GM19324 (cell line): ENCODE results near the gene SLC35B4.
A peak's percentile ranks its signal among the peaks of the same experiment; 100 is the strongest.
"Not testable (repeated sequence)": the region's sequence is repeated elsewhere in the genome, so short reads cannot be mapped to it uniquely, and the experiment has no call there.

Source experiments
- ATAC-seq: cut with Tn5 transposase; IDR thresholded peaks from one replicate; pipeline ENCODE4 v1.9.1; 2021; ENCODE audit warnings: mild to moderate bottlenecking, moderate library complexity; ENCODE audit not compliant: unreplicated experiment, low FRiP score

Gene SLC35B4

GRCh38 chr7:134295982-134296381 is 20.7 kb downstream of the SLC35B4 start:
- ATAC-seq, result not testable (repeated sequence)

DNA sequence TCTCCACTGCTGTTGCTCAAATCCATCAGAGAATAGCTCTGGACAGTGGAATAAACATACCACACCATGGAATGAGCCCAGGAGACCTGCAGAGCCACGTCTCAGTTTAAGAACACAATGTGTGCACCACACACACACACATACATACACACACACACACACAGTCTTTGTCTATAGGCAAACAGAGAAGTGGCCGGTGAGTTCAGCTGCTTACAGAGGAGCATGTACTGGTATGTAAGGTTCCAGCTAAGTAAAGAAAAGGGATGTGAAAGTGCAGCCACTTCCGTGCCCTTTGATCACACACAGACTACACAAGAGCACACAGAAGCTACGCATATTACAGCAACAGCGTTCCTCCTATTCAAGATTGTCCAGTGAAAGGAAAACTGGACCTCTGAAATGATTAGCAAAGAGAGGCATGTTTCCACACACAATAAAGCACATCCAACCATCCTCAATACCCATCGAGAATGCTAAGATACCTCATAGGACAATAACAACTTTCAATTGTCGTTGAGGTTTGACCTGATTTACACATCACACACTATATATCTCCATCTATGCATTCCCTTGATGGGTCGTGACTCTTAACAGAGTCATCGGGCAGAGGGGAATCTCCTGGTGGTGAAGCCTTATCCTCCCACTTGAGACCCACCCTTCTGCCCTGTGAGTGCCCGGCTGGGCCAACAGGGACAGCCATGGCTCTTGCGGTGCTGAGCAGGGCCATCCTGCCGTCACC is 23.6 kb downstream of the SLC35B4 start:
- ATAC-seq, result peak; percentile 97

GRCh38 chr7:134290286-134290685 is 26.4 kb downstream of the SLC35B4 start:
- no peak for ATAC-seq

DNA sequence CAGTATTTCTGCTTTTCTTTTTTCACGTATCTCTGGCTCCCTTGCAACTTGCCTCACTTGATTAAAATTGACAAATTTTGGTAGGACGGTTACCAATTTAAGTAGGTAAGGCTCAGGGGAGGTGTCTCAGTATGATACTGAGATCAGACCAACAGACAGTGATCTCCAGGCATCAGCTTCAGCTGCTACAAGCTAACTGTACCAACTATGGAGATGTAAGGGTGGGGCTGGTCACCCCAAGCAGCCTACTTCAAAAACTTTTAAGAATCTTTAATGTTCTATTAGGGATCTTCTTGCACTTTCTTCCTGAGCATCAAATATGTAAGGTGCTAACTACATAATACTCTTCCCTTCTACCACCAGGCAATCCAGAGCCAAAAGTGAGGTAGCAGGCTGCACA is 26.9 kb downstream of the SLC35B4 start:
- ATAC-seq, result no peak

DNA sequence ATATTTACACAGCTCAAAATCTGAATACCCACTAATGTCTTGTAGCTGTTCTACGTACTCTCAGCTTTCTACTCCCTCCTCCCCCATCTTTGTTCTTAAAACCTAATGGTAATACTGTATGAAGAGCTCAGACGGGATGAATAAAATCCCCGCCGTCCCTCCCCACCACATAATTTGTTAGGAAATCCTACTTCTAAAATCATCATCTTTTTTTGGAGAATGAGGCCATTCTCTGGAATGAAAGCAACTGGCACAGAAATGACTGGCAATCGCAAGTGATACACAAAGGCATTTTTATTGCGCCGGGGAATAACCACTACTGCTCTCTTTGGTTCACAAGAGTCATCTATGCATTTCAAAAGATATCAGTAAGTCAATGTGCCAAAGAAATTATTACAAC is 27.3 kb downstream of the SLC35B4 start:
- ATAC-seq, result no peak

DNA sequence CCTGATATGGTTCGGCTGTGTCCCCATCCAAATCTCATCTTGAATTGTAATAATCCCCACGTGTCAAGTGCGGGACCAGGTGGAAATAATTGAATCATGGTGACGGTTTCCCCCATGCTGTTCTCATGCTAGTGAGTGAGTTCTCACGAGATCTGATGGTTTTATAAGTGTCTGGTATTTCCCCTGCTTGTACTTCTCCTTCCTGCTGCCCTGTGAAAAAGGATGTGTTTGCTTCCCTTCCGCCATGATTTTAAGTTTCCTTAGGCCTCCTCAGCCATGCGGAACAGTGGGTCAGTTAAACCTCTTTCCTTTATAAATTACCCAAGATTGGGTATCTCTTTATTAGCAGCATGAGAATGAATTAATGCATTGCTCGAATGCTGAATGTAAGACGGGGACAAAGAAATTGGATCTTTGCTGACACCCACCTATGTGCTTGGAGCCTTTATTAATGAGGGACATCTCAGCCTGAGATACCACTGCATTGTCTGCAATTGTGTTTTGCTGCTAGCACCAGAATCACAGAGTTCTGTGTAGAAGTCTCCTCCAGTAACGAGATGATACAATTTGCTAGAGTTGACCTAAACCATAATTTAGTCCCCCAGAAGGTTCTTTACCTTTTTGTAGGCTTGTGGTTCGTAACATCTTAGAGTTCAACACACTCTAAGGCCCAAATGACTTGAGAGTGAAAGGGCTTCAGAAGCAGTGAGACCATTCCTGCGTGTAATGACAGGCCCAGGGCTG is 28.6 kb downstream of the SLC35B4 start:
- no peak for ATAC-seq

DNA sequence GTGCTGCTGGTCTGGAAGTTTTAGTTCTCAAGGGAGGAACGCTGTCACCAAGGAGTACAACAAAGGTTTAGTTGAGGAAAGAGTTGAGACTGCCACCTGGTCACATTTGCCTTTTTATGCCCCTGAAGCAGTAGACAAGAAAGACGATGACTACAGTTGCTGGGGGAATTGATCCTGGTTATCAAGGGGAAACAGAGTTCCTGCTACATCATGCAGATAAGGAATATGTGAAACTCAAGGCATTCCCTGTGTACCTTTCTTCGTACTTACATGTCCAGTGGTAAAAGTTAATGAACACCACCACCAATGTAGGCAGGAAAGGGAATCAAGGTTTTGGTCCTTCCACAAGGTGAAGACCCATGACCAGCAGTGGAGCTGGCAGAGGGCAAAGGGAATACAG is 31.8 kb downstream of the SLC35B4 start:
- no peak for ATAC-seq

- no peak for ATAC-seq
Observed at GRCh38 chr7:134284011-134284410, 32.7 kb downstream of the SLC35B4 start.

- ATAC-seq, result no peak
Observed at GRCh38 chr7:134280508-134280907, 36.2 kb downstream of the SLC35B4 start.

DNA sequence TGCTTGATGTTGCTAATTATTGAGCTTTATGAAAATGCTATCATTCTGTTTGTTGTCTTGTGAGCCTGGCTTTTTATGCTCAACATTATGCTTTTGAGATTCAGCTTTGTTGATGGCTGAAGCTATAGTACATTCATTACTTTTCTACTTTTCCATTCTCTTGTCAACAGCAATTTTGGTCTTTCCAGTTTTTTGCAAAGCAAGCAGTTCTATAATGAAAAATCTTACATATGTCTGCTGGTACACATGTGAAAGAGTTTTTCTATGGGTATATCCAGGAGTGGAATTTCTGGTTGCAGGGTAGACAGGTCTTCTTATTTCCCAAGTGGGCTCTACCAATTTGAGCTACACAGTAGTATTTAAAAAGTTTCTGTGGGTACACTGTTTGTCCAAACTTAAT is 36.8 kb downstream of the SLC35B4 start:
- no peak for ATAC-seq

- ATAC-seq, result no peak
Observed at GRCh38 chr7:134279336-134279735, 37.4 kb downstream of the SLC35B4 start.

- no peak for ATAC-seq
Observed at GRCh38 chr7:134278502-134279153, 38.1 kb downstream of the SLC35B4 start.

- no peak for ATAC-seq
Observed at GRCh38 chr7:134276951-134277350, 39.8 kb downstream of the SLC35B4 start.

GRCh38 chr7:134262322-134262721 is 54.4 kb downstream of the SLC35B4 start:
- ATAC-seq, result no peak

DNA sequence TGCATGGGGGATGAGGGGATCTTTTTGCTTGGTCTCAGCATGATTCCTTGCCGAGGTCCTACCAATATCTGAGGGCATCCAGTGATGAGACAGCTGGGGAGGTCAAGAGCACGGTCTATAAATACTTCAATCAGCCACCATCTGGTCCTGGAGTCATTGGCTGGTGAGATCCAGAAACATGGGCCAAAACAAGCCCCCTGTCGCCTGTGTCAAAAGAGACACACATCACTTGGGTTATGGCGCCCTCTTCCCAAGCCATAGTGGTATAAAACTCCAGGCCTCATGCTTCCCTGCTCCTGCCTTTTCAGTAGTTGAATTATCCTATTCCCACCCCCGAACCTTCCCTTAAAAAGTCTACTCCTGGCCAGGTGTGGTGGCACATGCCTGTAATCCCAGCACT is 60.9 kb downstream of the SLC35B4 start:
- ATAC-seq, result no peak

DNA sequence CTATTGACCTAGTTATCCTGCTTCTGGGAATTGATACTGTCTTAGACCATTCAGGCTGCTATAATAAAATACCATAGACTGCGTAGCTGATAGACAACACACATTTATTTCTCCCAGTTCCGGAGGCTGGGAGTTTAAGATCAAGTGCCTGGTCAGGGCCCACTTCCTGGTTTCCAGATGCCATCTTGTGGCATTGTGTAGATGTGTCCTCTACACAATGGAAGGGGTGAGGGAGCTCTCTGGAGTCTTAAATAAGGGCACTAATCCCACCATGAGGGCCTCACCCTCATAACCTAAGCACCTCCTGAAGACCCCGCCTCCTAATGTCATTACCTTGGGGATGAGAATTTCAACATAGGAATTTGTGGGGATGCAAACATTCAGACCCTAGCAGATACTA is 62.4 kb downstream of the SLC35B4 start:
- ATAC-seq, result no peak

DNA sequence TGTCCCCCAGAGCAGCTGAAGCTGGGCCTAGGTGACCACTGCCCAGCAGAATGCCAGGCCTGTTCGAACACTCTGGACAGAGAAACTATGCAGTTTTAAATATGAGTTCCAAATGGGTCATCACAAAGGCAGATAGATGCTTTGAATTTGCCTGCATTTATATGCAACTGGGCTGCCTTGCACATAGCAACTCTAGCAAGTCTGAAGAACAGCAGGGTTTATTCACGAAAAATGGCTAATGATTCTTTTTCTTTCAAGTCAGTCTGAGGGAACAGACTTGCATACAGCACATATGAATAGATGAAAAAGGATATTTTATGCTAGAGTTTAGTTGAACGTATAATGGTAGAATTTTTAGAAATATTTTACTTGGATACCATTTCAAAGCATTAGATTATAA is 68.5 kb downstream of the SLC35B4 start:
- ATAC-seq, result no peak

DNA sequence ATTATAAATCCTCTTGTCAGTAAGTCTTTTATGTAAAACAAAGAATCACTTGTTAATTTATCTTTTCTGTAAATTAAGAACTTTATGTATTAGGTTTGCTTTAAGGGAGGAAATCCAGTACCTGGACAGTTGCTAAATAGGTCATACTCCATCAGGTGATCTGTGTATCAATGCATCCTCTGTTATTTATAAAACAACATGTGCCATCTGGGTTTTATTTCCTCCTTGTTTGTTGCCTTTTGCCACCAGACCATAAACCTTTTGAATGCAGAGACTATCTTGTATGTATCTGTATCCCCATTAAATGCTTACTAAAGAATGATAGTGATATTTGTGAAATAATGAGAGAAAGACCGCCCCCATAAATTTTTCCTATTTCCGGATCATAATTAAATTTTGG is 70.0 kb downstream of the SLC35B4 start:
- no peak for ATAC-seq

DNA sequence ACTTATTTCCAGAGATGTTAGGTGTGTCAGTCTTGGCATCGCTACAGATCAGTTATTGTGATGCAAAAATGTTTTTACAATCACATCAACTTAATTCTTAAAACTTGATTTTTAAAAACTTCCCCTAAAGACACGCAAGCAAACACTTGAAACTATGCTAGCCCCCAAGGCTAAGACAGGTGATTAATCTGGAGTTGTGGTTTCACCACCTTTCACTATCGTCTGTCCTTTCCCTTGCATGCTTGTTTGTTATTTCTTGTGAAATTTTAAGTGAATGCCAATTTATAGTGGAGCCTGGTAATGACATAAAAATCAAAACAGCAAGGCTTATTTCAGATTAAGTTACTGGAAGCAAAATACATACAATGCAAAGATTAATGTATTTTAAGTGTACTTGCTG is 70.4 kb downstream of the SLC35B4 start:
- no peak for ATAC-seq

DNA sequence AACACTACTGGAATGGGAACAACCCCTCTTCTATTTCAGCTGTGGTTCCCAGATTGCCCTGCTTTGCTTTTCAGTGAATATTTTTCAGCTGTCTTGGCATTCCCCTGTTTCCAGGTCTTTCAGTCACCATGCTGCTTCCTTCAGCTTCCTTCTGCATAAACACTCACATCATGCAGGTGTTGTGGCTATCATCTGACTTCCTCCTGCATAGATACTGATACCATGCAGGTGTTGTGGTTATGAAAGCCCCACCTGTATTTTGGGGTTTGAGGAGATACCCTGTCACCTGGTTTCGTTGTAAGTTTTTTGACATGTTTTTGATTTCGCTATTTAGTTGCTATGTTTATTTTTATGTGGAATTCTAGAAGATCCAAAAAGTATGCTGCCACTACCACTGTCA is 71.5 kb downstream of the SLC35B4 start:
- ATAC-seq, result no peak
